ENCODE measurements around the gene FAM222A.

- TF ChIP-seq CTCF (conservative IDR thresholded peaks at IDR 0.05) = no peak
- TF ChIP-seq EZH2 (IDR thresholded peaks at IDR 0.05; ENCODE audit: low read depth) = no peak
Measured at GRCh38 chr12:109818905-109819500, 105.4 kb downstream of the FAM222A start.

All from PC-9 (cell line).